Measurements from ENCODE around the gene C3. TPM values are rescaled to one million over a fixed set of nuclear protein-coding genes. Genes with fewer than 3 reads are reported as not detected.

The C3 gene
- total RNA-seq, 4 donors from 2014 or later, result 50.1 to 351 (median 194) TPM

GRCh38 chr19:6690160-6690885 is 30.1 kb downstream of the C3 start:
- TF ChIP-seq POLR2AphosphoS5 (IDR thresholded peaks at IDR 0.05), result no peak
- TF ChIP-seq POLR2A (IDR thresholded peaks at IDR 0.05), result no peak
- TF ChIP-seq EP300 (IDR thresholded peaks at IDR 0.05; ENCODE audit: low read depth), result no peak
- TF ChIP-seq CTCF (IDR thresholded peaks at IDR 0.05), result no peak
- H3K27ac ChIP-seq, result no peak overlapping the region

GRCh38 chr19:6687114-6687513 is 33.3 kb downstream of the C3 start:
- no peak overlapping the region for H3K4me3 ChIP-seq
- H3K27me3 ChIP-seq, result no peaks in the 10 kb centered on the region
- no peaks in the 10 kb centered on the region for H3K9me3 ChIP-seq
- in situ Hi-C loops (cut with MboI; ENCODE audit: low pct_ligation_motif_present in 1 of 4, low pct_unique_long_range_greater_than_20kb in 1 of 4, low sequenced_read_pairs in 3 of 4), result no loop called here
- H3K36me3 ChIP-seq, result no peaks in the 10 kb centered on the region
- TF ChIP-seq POLR2AphosphoS5 (IDR thresholded peaks at IDR 0.05) (no peak), CTCF (IDR thresholded peaks at IDR 0.05) (no peak), EP300 (IDR thresholded peaks at IDR 0.05; ENCODE audit: low read depth) (no peak), POLR2A (IDR thresholded peaks at IDR 0.05) (no peak)
- no peaks in the 10 kb centered on the region for H3K4me1 ChIP-seq
- no peak overlapping the region for H3K27ac ChIP-seq
- 68 to 77% methylated on average over 4 to 5 of the region's 5 CpGs for WGBS, 2 donors (ENCODE audit: low coverage in 1 of 2)
- no peak for DNase-seq
- intact Hi-C loops (cut with DNase I; ENCODE audit: low total_unique reads), result no loop called here

More at GRCh38 chr19:6690160-6690885, 30.1 kb downstream of the C3 start:
- no peaks in the 10 kb centered on the region for H3K9me3 ChIP-seq
- no peaks in the 10 kb centered on the region for H3K36me3 ChIP-seq
- no peak overlapping the region for H3K4me3 ChIP-seq
- in situ Hi-C loops (cut with MboI; ENCODE audit: low pct_ligation_motif_present in 1 of 4, low pct_unique_long_range_greater_than_20kb in 1 of 4, low sequenced_read_pairs in 3 of 4) (no loop called here), intact Hi-C loops (cut with DNase I; ENCODE audit: low total_unique reads) (no loop called here)
- no peak for DNase-seq
- 87% methylated on average over 11 of the region's 11 CpGs; no CpG with 5 or more reads in 1 of the 2 donors for WGBS, 2 donors (ENCODE audit: low coverage in 1 of 2)
- no peaks in the 10 kb centered on the region for H3K27me3 ChIP-seq
- H3K4me1 ChIP-seq, result no peaks in the 10 kb centered on the region

- Histone ChIP-seq H3K36me3 (no peaks in the 10 kb centered on the region), H3K27ac (no peak overlapping the region), H3K27me3 (no peaks in the 10 kb centered on the region), H3K9me3 (no peaks in the 10 kb centered on the region), H3K4me1 (no peaks in the 10 kb centered on the region), H3K4me3 (no peak overlapping the region)
- DNase-seq, result no peak
- intact Hi-C loops (cut with DNase I; ENCODE audit: low total_unique reads), result no loop called here
- in situ Hi-C loops (cut with MboI; ENCODE audit: low pct_ligation_motif_present in 1 of 4, low pct_unique_long_range_greater_than_20kb in 1 of 4, low sequenced_read_pairs in 3 of 4), result no loop called here
- TF ChIP-seq POLR2A (IDR thresholded peaks at IDR 0.05), result no peak
- no peak for TF ChIP-seq CTCF (IDR thresholded peaks at IDR 0.05)
- no peak for TF ChIP-seq POLR2AphosphoS5 (IDR thresholded peaks at IDR 0.05)
- TF ChIP-seq EP300 (IDR thresholded peaks at IDR 0.05; ENCODE audit: low read depth), result no peak
- WGBS, 2 donors (ENCODE audit: low coverage in 1 of 2), result 88% methylated on average over 4 of the region's 4 CpGs; no CpG with 5 or more reads in 1 of the 2 donors
Observed at GRCh38 chr19:6686628-6686975, 33.8 kb downstream of the C3 start.

GRCh38 chr19:6685962-6686627 is 34.4 kb downstream of the C3 start:
- Histone ChIP-seq H3K9me3 (no peaks in the 10 kb centered on the region), H3K36me3 (no peaks in the 10 kb centered on the region), H3K4me3 (no peak overlapping the region), H3K27ac (no peak overlapping the region), H3K27me3 (no peaks in the 10 kb centered on the region), H3K4me1 (no peaks in the 10 kb centered on the region)
- DNase-seq, result no peak
- 84% methylated on average over 15 of the region's 15 CpGs; no CpG with 5 or more reads in 1 of the 2 donors for WGBS, 2 donors (ENCODE audit: low coverage in 1 of 2)
- TF ChIP-seq POLR2AphosphoS5 (IDR thresholded peaks at IDR 0.05) (no peak), EP300 (IDR thresholded peaks at IDR 0.05; ENCODE audit: low read depth) (no peak), POLR2A (IDR thresholded peaks at IDR 0.05) (no peak), CTCF (IDR thresholded peaks at IDR 0.05) (no peak)
- in situ Hi-C loops (cut with MboI; ENCODE audit: low pct_ligation_motif_present in 1 of 4, low pct_unique_long_range_greater_than_20kb in 1 of 4, low sequenced_read_pairs in 3 of 4), result no loop called here
- intact Hi-C loops (cut with DNase I; ENCODE audit: low total_unique reads), result no loop called here

Data from transverse colon (tissue), 4 donors.